HepG2 (cell line): Measurements from ENCODE around the gene RPS6KA5. TPM values are rescaled to one million over a fixed set of nuclear protein-coding genes. Genes with fewer than 3 reads are reported as not detected.

ENCODE experiments used
- DDIT3 ChIP-seq: sonication (generic); formaldehyde crosslinking; IDR thresholded peaks from 2 replicates; pipeline ENCODE4 v1.4.0; 2020; ENCODE audit warnings: mild to moderate bottlenecking, missing genetic modification reagents
- DMTF1 ChIP-seq: sonication (generic); formaldehyde crosslinking; IDR thresholded peaks from 2 replicates; pipeline ENCODE4 v1.4.0; 2020; ENCODE audit warnings: mild to moderate bottlenecking, missing genetic modification reagents
- HCFC1 ChIP-seq: fragments of 150-350 bp; IDR thresholded peaks from 2 replicates; pipeline ENCODE4 v1.6.1; 2014; ENCODE audit warnings: low read depth, low read length
- JARID2 ChIP-seq: sonication (generic); formaldehyde crosslinking; IDR thresholded peaks from 2 replicates; pipeline ENCODE4 v1.8.1; 2023; ENCODE audit warnings: missing genetic modification reagents, inconsistent platforms; ENCODE audit not compliant: insufficient replicate concordance
- KMT2A ChIP-seq: sonication (generic); formaldehyde crosslinking; IDR thresholded peaks from 2 replicates; pipeline ENCODE4 v1.4.0; 2020; ENCODE audit warnings: missing genetic modification reagents
- MAF1 ChIP-seq: sonication (generic); formaldehyde crosslinking; IDR thresholded peaks from 2 replicates; pipeline ENCODE4 v1.5.0; 2020; ENCODE audit warnings: missing genetic modification reagents, borderline replicate concordance
- MEIS2 ChIP-seq: sonication (generic); formaldehyde crosslinking; IDR thresholded peaks from 2 replicates; pipeline ENCODE4 v1.9.0; 2021; ENCODE audit warnings: mild to moderate bottlenecking, missing genetic modification reagents
- MTA3 ChIP-seq: sonication (generic); formaldehyde crosslinking; IDR thresholded peaks from 2 replicates; pipeline ENCODE4 v1.4.0; 2020; ENCODE audit warnings: missing genetic modification reagents
- PHF21A ChIP-seq: sonication (generic); formaldehyde crosslinking; IDR thresholded peaks from 2 replicates; pipeline ENCODE4 v1.5.0; 2020; ENCODE audit warnings: mild to moderate bottlenecking, missing genetic modification reagents
- PITX1 ChIP-seq: sonication (generic); formaldehyde crosslinking; IDR thresholded peaks from 2 replicates; pipeline ENCODE4 v1.5.1; 2020; ENCODE audit warnings: mild to moderate bottlenecking, missing genetic modification reagents
- REPIN1 ChIP-seq: sonication (generic); formaldehyde crosslinking; IDR thresholded peaks from 2 replicates; pipeline ENCODE4 v1.8.0; 2022; ENCODE audit warnings: missing genetic modification reagents, low read depth, mild to moderate bottlenecking, borderline replicate concordance
- SNAPC2 ChIP-seq: sonication (generic); formaldehyde crosslinking; IDR thresholded peaks from 2 replicates; pipeline ENCODE4 v1.8.1; 2022; ENCODE audit warnings: mild to moderate bottlenecking, missing genetic modification reagents
- SP1 ChIP-seq, 2 experiments: fragments of 450-650 bp in 1 of 2; sonication (generic) in 1 of 2; formaldehyde crosslinking in 1 of 2; IDR thresholded peaks; 2 replicates each; pipeline versions ENCODE4 v1.4.0 to v1.6.1; 2016 to 2020; ENCODE audit warnings: missing genetic modification reagents in 1 of 2
- SPEN ChIP-seq: sonication (generic); formaldehyde crosslinking; IDR thresholded peaks from 2 replicates; pipeline ENCODE4 v1.5.1; 2020; ENCODE audit warnings: low read depth, mild to moderate bottlenecking, missing genetic modification reagents
- ZNF121 ChIP-seq: sonication (generic); formaldehyde crosslinking; IDR thresholded peaks from 2 replicates; pipeline ENCODE4 v1.5.0; 2020; ENCODE audit warnings: mild to moderate bottlenecking, missing genetic modification reagents
- ZNF317 ChIP-seq: sonication (generic); formaldehyde crosslinking; IDR thresholded peaks from 2 replicates; pipeline ENCODE4 v1.5.0; 2020; ENCODE audit warnings: mild to moderate bottlenecking, missing genetic modification reagents
- ZNF446 ChIP-seq: sonication (generic); formaldehyde crosslinking; IDR thresholded peaks from 2 replicates; pipeline ENCODE4 v1.5.0; 2020; ENCODE audit warnings: mild to moderate bottlenecking, missing genetic modification reagents
- ZNF512 ChIP-seq: sonication (generic); formaldehyde crosslinking; IDR thresholded peaks from 2 replicates; pipeline ENCODE4 v1.4.0; 2020; ENCODE audit warnings: mild to moderate bottlenecking, missing genetic modification reagents
- ZNF616 ChIP-seq: sonication (generic); formaldehyde crosslinking; IDR thresholded peaks from 2 replicates; pipeline ENCODE4 v1.5.0; 2020; ENCODE audit warnings: low read depth, mild to moderate bottlenecking, missing genetic modification reagents
- ZNF775 ChIP-seq: sonication (generic); formaldehyde crosslinking; IDR thresholded peaks from 2 replicates; pipeline ENCODE4 v1.4.0; 2020; ENCODE audit warnings: missing genetic modification reagents, mild to moderate bottlenecking, moderate library complexity, borderline replicate concordance
- ZNF776 ChIP-seq: sonication (generic); formaldehyde crosslinking; IDR thresholded peaks from 2 replicates; pipeline ENCODE4 v1.4.0; 2020; ENCODE audit warnings: mild to moderate bottlenecking, missing genetic modification reagents
- polyA plus RNA-seq, 8 experiments: library from polyadenylated mRNA; depleted of rRNA in 3 of 8; stranded (reverse) in 7 of 8; unstranded in 1 of 8; fragments of >200 nt; fragmentation: Illumina TruSeq in 4 of 8; extraction: Trizol in 4 of 8; gene quantifications; 2 replicates each; pipeline versions ENCODE4 v1.2.1 to v1.2.3, GENCODE V29; 2011 to 2016; ENCODE audit warnings: low read depth in 4 of 8, missing spikeins in 1 of 8, mixed read lengths in 1 of 8; ENCODE audit not compliant: insufficient read depth in 1 of 8
- total RNA-seq, 5 experiments: library from RNA; depleted of rRNA; stranded (reverse); fragments of >200 nt; fragmentation: Illumina TruSeq; extraction: Trizol; gene quantifications; 2 replicates each; pipeline ENCODE4 v1.2.3, GENCODE V29; 2016; ENCODE audit warnings: low read depth in 1 of 5
- TF ChIP-seq, protein P1 (sequence below): sonication (generic); formaldehyde crosslinking; IDR thresholded peaks from 2 replicates; pipeline ENCODE4 v1.4.0; 2020; ENCODE audit warnings: missing genetic modification reagents, borderline replicate concordance

Gene RPS6KA5
- total and polyA plus RNA-seq, 2 of the 13 experiments (the other 11 are each of a cell fraction or from before 2014, with no cell fraction given), result 0.50 to 0.58 TPM

DNA sequence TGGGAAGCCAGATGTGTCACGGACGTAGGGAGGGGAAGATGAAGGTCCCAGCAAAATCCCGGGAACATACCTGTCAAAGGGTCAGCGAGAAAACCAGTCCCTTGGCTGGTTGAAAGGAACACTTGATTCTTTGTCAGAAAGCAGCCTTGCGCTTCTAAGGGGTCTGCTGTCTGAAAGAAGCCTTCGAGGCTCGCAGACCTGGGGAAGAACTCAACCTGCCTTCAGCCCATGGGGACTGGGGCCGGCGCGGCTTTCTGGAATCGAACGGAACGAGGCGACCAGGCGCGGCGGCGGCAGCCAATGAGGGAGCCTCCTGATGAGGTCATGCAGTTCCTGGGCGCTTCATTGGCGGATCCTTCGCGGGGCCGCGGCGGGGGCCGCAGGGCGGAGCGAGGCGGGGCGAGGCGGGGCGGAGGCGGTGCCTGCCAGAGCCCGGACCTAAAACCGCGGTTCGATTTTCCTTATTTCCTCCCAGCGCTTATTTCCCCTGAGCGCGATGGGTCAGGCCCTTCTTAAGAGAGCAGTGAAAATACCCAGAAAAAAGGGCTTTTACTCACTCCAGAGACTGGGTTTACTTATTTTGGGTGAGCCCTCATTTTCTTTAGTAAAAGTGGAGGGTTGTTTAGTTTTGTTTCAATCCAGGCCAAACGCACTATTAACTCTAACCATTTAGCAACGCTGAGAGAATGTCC is 232.4 kb downstream of the RPS6KA5 start (continued):
- no peak for TF ChIP-seq ZNF616 (CRISPR knock-in tag)
- no peak for TF ChIP-seq ZNF775 (CRISPR knock-in tag)
- no peak for TF ChIP-seq DDIT3 (CRISPR knock-in tag)
- TF ChIP-seq HCFC1, result no peak
- no peak for TF ChIP-seq ZNF512 (CRISPR knock-in tag)
- 0 out of 2 replicates have a peak, but pooled peaks have one; percentile 73 for TF ChIP-seq SNAPC2 (CRISPR knock-in tag)
- TF ChIP-seq PHF21A (CRISPR knock-in tag), result peak; percentile 59; the same call in 1 of the 2 replicates
- TF ChIP-seq SPEN (CRISPR knock-in tag), result 0 out of 2 replicates have a peak, but pooled peaks have one; percentile 18
- no peak for TF ChIP-seq MTA3
- no peak for TF ChIP-seq PITX1
- TF ChIP-seq ZNF446 (CRISPR knock-in tag), result no peak
- TF ChIP-seq MAF1 (CRISPR knock-in tag), result no peak
- 0 out of 2 replicates have a peak, but pooled peaks have one; percentile 22 for TF ChIP-seq ZNF317 (CRISPR knock-in tag)
- 0 out of 2 replicates have a peak, but pooled peaks have one; percentile 42 for TF ChIP-seq MEIS2 (CRISPR knock-in tag)
- TF ChIP-seq ZNF121 (CRISPR knock-in tag), result no peak
- no peak for TF ChIP-seq SP1 (IDR thresholded peaks at IDR 0.05)
- peak; percentile 47 for TF ChIP-seq SP1 (CRISPR knock-in tag; IDR thresholded peaks at IDR 0.05)
- no peak for TF ChIP-seq JARID2
- TF ChIP-seq, protein P1, sequence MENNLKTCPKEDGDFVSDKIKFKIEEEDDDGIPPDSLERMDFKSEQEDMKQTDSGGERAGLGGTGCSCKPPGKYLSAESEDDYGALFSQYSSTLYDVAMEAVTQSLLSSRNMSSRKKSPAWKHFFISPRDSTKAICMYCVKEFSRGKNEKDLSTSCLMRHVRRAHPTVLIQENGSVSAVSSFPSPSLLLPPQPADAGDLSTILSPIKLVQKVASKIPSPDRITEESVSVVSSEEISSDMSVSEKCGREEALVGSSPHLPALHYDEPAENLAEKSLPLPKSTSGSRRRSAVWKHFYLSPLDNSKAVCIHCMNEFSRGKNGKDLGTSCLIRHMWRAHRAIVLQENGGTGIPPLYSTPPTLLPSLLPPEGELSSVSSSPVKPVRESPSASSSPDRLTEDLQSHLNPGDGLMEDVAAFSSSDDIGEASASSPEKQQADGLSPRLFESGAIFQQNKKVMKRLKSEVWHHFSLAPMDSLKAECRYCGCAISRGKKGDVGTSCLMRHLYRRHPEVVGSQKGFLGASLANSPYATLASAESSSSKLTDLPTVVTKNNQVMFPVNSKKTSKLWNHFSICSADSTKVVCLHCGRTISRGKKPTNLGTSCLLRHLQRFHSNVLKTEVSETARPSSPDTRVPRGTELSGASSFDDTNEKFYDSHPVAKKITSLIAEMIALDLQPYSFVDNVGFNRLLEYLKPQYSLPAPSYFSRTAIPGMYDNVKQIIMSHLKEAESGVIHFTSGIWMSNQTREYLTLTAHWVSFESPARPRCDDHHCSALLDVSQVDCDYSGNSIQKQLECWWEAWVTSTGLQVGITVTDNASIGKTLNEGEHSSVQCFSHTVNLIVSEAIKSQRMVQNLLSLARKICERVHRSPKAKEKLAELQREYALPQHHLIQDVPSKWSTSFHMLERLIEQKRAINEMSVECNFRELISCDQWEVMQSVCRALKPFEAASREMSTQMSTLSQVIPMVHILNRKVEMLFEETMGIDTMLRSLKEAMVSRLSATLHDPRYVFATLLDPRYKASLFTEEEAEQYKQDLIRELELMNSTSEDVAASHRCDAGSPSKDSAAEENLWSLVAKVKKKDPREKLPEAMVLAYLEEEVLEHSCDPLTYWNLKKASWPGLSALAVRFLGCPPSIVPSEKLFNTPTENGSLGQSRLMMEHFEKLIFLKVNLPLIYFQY, result no peak
- TF ChIP-seq ZNF776 (CRISPR knock-in tag), result peak; percentile 76; the same call in 1 of the 2 replicates
- TF ChIP-seq DMTF1 (CRISPR knock-in tag), result no peak
- no peak for TF ChIP-seq KMT2A (CRISPR knock-in tag)
- TF ChIP-seq REPIN1 (CRISPR knock-in tag), result no peak
